SU-DHL-6 (cell line): ENCODE results near the gene DUSP19.

Experiments used
- CTCF ChIP-seq: fragments of 200-600 bp; sonication (generic); IDR thresholded peaks from one replicate; pipeline ENCODE4 v1.5.1; 2017; ENCODE audit warnings: antibody characterized with exemption, mild to moderate bottlenecking, low read length, moderate library complexity; ENCODE audit not compliant: insufficient read depth, poor library complexity, severe bottlenecking
- EZH2phosphoT487 ChIP-seq: fragments of 200-600 bp; sonication (generic), shearing (Covaris generic); conservative IDR thresholded peaks from 2 replicates; pipeline ENCODE4 v1.6.1; 2018; ENCODE audit warnings: mild to moderate bottlenecking, antibody characterized with exemption, low read length, moderate library complexity, mixed read lengths

DNA sequence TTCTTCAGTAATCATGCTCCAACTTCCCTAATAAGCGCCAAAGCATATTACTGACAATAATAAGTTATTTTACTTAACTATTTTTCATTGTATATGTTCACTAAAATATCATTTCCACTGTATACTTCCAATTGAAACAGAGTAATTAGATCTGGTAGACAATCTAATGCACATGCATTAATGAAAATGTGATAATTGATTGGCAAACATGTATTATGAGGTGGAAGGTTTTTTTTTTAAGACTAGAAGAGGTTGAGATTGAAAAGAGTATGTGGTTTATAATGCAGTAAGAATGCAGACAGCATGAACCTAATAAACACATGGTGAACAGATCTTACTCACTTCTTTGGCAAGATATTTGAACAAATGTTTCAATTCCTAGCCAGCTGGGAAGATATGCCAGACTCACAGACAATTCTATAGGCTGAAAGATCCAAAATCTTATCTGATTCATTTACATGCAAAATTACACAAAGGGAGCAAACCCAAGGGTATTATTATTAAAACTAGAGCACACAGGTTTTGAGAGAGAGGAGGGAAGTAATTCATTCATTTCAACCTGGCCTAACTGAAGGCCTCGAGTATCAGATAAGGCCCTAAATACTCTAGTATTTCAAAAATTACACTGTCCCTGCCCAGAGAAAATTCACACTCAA lies 43.1 kb upstream of the DUSP19 start:
- TF ChIP-seq CTCF (no peak), EZH2phosphoT487 (no peak)
